Thyroid gland (tissue), 4 donors: Measurements from ENCODE around the gene CRYL1.

Source experiments
- POLR2A ChIP-seq, 2 donors: fragments of 450-650 bp; IDR thresholded peaks; one replicate each; pipeline ENCODE4 v1.6.1; 2017; ENCODE audit warnings: antibody characterized with exemption in 2 of 2, mild to moderate bottlenecking in 2 of 2, moderate library complexity in 1 of 2
- TF ChIP-seq, protein P1 (sequence below), 6 experiments: fragments of 200-600 bp in 3 of 6; fragments of 450-650 bp in 3 of 6; sonication (generic) in 3 of 6; IDR thresholded peaks; one replicate each; pipeline ENCODE4 v1.5.1; 2016 to 2019; ENCODE audit warnings: antibody characterized with exemption in 6 of 6, mild to moderate bottlenecking in 2 of 6, inconsistent platforms in 1 of 6, moderate library complexity in 1 of 6

DNA sequence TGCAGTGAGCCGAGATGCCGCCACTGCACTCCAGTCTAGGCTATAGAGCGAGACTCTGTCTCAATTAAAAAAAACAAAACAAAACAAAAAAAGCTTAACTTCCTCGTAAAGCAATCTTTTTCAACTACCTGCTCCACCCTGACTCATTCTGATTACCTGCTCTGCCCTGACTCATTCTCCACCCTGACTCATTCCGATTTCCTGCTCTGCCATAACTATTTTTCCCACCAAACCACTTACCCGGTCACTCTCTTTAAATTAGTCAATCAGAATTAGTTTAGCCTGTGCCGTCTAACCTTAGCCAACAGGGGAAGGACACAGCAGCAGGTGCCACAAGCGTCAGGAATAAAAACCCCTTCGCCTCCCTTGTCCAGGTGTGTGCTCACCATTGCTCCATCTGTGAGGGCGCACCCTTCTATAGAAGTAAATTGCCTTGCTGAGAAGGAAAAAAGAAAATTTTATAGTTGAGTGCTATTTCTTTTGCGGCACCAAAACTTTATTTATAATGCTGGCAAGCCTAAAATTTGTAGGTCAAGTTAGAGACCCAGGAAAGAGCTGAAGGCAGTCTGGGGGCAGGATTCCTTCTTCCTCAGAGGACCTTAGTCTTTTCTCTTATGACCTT lies 39.6 kb upstream of the CRYL1 start:
- TF ChIP-seq, protein P1, sequence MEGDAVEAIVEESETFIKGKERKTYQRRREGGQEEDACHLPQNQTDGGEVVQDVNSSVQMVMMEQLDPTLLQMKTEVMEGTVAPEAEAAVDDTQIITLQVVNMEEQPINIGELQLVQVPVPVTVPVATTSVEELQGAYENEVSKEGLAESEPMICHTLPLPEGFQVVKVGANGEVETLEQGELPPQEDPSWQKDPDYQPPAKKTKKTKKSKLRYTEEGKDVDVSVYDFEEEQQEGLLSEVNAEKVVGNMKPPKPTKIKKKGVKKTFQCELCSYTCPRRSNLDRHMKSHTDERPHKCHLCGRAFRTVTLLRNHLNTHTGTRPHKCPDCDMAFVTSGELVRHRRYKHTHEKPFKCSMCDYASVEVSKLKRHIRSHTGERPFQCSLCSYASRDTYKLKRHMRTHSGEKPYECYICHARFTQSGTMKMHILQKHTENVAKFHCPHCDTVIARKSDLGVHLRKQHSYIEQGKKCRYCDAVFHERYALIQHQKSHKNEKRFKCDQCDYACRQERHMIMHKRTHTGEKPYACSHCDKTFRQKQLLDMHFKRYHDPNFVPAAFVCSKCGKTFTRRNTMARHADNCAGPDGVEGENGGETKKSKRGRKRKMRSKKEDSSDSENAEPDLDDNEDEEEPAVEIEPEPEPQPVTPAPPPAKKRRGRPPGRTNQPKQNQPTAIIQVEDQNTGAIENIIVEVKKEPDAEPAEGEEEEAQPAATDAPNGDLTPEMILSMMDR (IDR thresholded peaks at IDR 0.05): no peak
- no peak for TF ChIP-seq POLR2A (IDR thresholded peaks at IDR 0.05)
